ENCODE data around the gene VIPR1.

GRCh38 chr3:42498034-42498433 is 4.4 kb upstream of the VIPR1 start:
- TF ChIP-seq POLR2A (IDR thresholded peaks at IDR 0.05) (no peak), POLR2AphosphoS5 (IDR thresholded peaks at IDR 0.05) (no peak), CTCF (IDR thresholded peaks at IDR 0.05) (no peak)
